A549 (cell line): Measurements from ENCODE around the gene EXOSC1. TPM values are rescaled to one million over a fixed set of nuclear protein-coding genes. Genes with fewer than 3 reads are reported as not detected.

Experiments
- ATAC-seq, 2 experiments: fragments of 200-7000 bp in 1 of 2; fragments of >200 bp in 1 of 2; cut with Nextera tagmentation in 1 of 2; cut with Tn5 transposase in 1 of 2; 3 replicates each; pipeline versions ENCODE4 v1.8.0 to v1.9.1; 2018 to 2020; ENCODE audit warnings: mild to moderate bottlenecking in 1 of 2, moderate library complexity in 1 of 2
- CTCF ChIA-PET: fragments of 300-600 bp; sonication (Branson Sonifier 250); formaldehyde crosslinking; extraction: SDS; loops from one replicate; lab custom pipeline; 2021; ENCODE audit warnings: antibody characterized with exemption, inconsistent platforms; lab: Yijun Ruan, JAX
- POLR2A ChIA-PET: fragments of 350-600 bp; formaldehyde crosslinking; extraction: SDS; loops from one replicate; lab custom pipeline; 2021; ENCODE audit warnings: antibody characterized with exemption, inconsistent platforms; lab: Yijun Ruan, JAX
- DNase-seq, 2 experiments: peaks; one replicate each; pipeline versions ENCODE4 v3.0.0 to v3.0.0-alpha.2; 2011 to 2016; ENCODE audit warnings: low read depth in 1 of 2, low spot score in 1 of 2
- FAIRE-seq: peaks from 2 replicates; lab custom pipeline; 2011; peaks lifted over from hg19 to GRCh38; lab: Jason Lieb, UNC
- H3K27ac ChIP-seq, 2 experiments: fragments of >200 bp; sonication (Bioruptor Twin); formaldehyde crosslinking; 3 replicates each; pipeline ENCODE4 v1.5.1; 2016 to 2017
- H3K4me1 ChIP-seq: fragments of >200 bp; sonication (Bioruptor Twin); formaldehyde crosslinking; 3 replicates; pipeline ENCODE4 v1.6.1; 2016
- H3K4me2 ChIP-seq: fragments of >200 bp; sonication (Bioruptor Twin); formaldehyde crosslinking; 3 replicates; pipeline ENCODE4 v1.6.1; 2016
- H3K4me3 ChIP-seq: fragments of >200 bp; sonication (Bioruptor Twin); formaldehyde crosslinking; 3 replicates; pipeline ENCODE4 v1.5.1; 2016
- H3K9me3 ChIP-seq: fragments of >200 bp; sonication (Bioruptor Twin); formaldehyde crosslinking; 3 replicates; pipeline ENCODE4 v1.6.1; 2016
- BCL3 ChIP-seq: fragments of >200 bp; sonication (Bioruptor Twin); formaldehyde crosslinking; IDR thresholded peaks from 3 replicates; pipeline ENCODE4 v1.6.1; 2016
- CBX2 ChIP-seq: fragments of 200-600 bp; sonication (generic); IDR thresholded peaks from 2 replicates; pipeline ENCODE4 v1.6.1; 2016; ENCODE audit warnings: low read depth, mild to moderate bottlenecking, borderline replicate concordance
- CHD2 ChIP-seq: fragments of 150-350 bp; IDR thresholded peaks from 2 replicates; pipeline ENCODE4 v1.6.1; 2014; ENCODE audit warnings: low read length; ENCODE audit not compliant: partially characterized antibody
- CTCF ChIP-seq: fragments of >200 bp; sonication (Bioruptor Twin); formaldehyde crosslinking; IDR thresholded peaks from 3 replicates; pipeline ENCODE4 v1.5.1; 2016
- E2F6 ChIP-seq: IDR thresholded peaks from 2 replicates; pipeline ENCODE4 v1.6.1; 2012; ENCODE audit warnings: low read depth, borderline replicate concordance
- ELK1 ChIP-seq: fragments of 150-350 bp; IDR thresholded peaks from 2 replicates; pipeline ENCODE4 v1.6.1; 2014; ENCODE audit warnings: low read depth, mild to moderate bottlenecking, low read length
- EP300 ChIP-seq, 2 experiments: fragments of >200 bp; sonication (Bioruptor Twin); formaldehyde crosslinking; IDR thresholded peaks; 2 replicates in 1 of 2; 3 replicates in 1 of 2; pipeline ENCODE4 v1.6.1; 2016 to 2017
- GATA3 ChIP-seq: IDR thresholded peaks from 2 replicates; pipeline ENCODE4 v1.6.1; 2012; ENCODE audit warnings: borderline replicate concordance
- HEYL ChIP-seq: fragments of 250-450 bp; sonication (Bioruptor Pico); IDR thresholded peaks from 2 replicates; pipeline ENCODE4 v1.8.0; 2021; ENCODE audit warnings: mild to moderate bottlenecking, moderate library complexity
- HMGXB4 ChIP-seq: fragments of 250-450 bp; sonication (Bioruptor Pico); IDR thresholded peaks from 2 replicates; pipeline ENCODE4 v1.5.0; 2021; ENCODE audit warnings: mild to moderate bottlenecking, moderate library complexity, borderline replicate concordance
- HOXA7 ChIP-seq: fragments of 250-450 bp; sonication (Bioruptor Pico); IDR thresholded peaks from 2 replicates; pipeline ENCODE4 v1.5.0; 2020; ENCODE audit warnings: mild to moderate bottlenecking, moderate library complexity
- HOXB5 ChIP-seq: fragments of 250-450 bp; sonication (Bioruptor Pico); IDR thresholded peaks from 2 replicates; pipeline ENCODE4 v1.5.0; 2020; ENCODE audit warnings: mild to moderate bottlenecking, moderate library complexity
- JUN ChIP-seq, 2 experiments: fragments of >200 bp; sonication (Bioruptor Twin); formaldehyde crosslinking; IDR thresholded peaks; 2 replicates in 1 of 2; 3 replicates in 1 of 2; pipeline ENCODE4 v1.6.1; 2016 to 2017
- JUNB ChIP-seq: fragments of >200 bp; sonication (Bioruptor Twin); formaldehyde crosslinking; IDR thresholded peaks from 2 replicates; pipeline ENCODE4 v1.6.1; 2016
- KDM5A ChIP-seq: fragments of 200-600 bp; sonication (generic); IDR thresholded peaks from 2 replicates; pipeline ENCODE4 v1.6.1; 2016; ENCODE audit warnings: antibody characterized with exemption, mild to moderate bottlenecking
- MAFK ChIP-seq: fragments of 450-650 bp; IDR thresholded peaks from 2 replicates; pipeline ENCODE4 v1.6.1; 2014; ENCODE audit not compliant: partially characterized antibody
- MAX ChIP-seq: IDR thresholded peaks from 2 replicates; pipeline ENCODE4 v1.6.1; 2012
- MAZ ChIP-seq: fragments of 150-350 bp; IDR thresholded peaks from 2 replicates; pipeline ENCODE4 v1.6.1; 2014; ENCODE audit warnings: antibody characterized with exemption, low read depth, low read length, borderline replicate concordance
- NFE2L2 ChIP-seq: fragments of 150-350 bp; conservative IDR thresholded peaks from 2 replicates; pipeline ENCODE4 v1.6.1; 2014; ENCODE audit warnings: low read length
- PHF8 ChIP-seq: fragments of 200-600 bp; sonication (generic); IDR thresholded peaks from 2 replicates; pipeline ENCODE4 v1.6.1; 2016; ENCODE audit warnings: low read depth, mild to moderate bottlenecking, antibody characterized with exemption, moderate library complexity, borderline replicate concordance
- POLR2A ChIP-seq: IDR thresholded peaks from 2 replicates; pipeline ENCODE4 v1.6.1; 2012; ENCODE audit warnings: mild to moderate bottlenecking, low read length
- POLR2AphosphoS2 ChIP-seq: conservative IDR thresholded peaks from 2 replicates; pipeline ENCODE4 v1.6.1; 2012; ENCODE audit warnings: low read length, improper control_type of control experiment, inconsistent platforms
- RAD21 ChIP-seq, 2 experiments: fragments of >200 bp in 1 of 2; sonication (Bioruptor Twin) in 1 of 2; formaldehyde crosslinking in 1 of 2; IDR thresholded peaks in 1 of 2; conservative IDR thresholded peaks in 1 of 2; 2 replicates in 1 of 2; 3 replicates in 1 of 2; pipeline ENCODE4 v1.6.1; 2012 to 2018; ENCODE audit warnings: inconsistent platforms in 1 of 2
- RCOR1 ChIP-seq: fragments of 150-350 bp; IDR thresholded peaks from 2 replicates; pipeline ENCODE4 v1.6.1; 2014; ENCODE audit warnings: antibody characterized with exemption, low read length, low read depth
- RFX5 ChIP-seq: fragments of 450-650 bp; IDR thresholded peaks from 2 replicates; pipeline ENCODE4 v1.7.1; 2014; ENCODE audit warnings: antibody characterized with exemption, mild to moderate bottlenecking, moderate library complexity
- SMC3 ChIP-seq: fragments of >200 bp; sonication (Bioruptor Twin); formaldehyde crosslinking; IDR thresholded peaks from 3 replicates; pipeline ENCODE4 v1.6.1; 2018; ENCODE audit warnings: inconsistent platforms
- SREBF2 ChIP-seq: fragments of 450-650 bp; IDR thresholded peaks from 2 replicates; pipeline ENCODE4 v1.6.1; 2014; ENCODE audit warnings: mild to moderate bottlenecking, moderate library complexity
- TFCP2L1 ChIP-seq: fragments of 250-450 bp; sonication (Bioruptor Pico); IDR thresholded peaks from 2 replicates; pipeline ENCODE4 v1.5.0; 2021; ENCODE audit warnings: mild to moderate bottlenecking
- TP53 ChIP-seq: fragments of 250-450 bp; sonication (Bioruptor Pico); IDR thresholded peaks from 2 replicates; pipeline ENCODE4 v1.5.0; 2021; ENCODE audit warnings: mild to moderate bottlenecking, moderate library complexity
- ZFP36 ChIP-seq: fragments of 450-650 bp; IDR thresholded peaks from 2 replicates; pipeline ENCODE4 v1.6.1; 2014; ENCODE audit warnings: borderline replicate concordance; ENCODE audit not compliant: partially characterized antibody
- ZNF302 ChIP-seq: fragments of 250-450 bp; sonication (Bioruptor Pico); IDR thresholded peaks from 2 replicates; pipeline ENCODE4 v1.9.0; 2021; ENCODE audit warnings: inconsistent platforms, mild to moderate bottlenecking, moderate library complexity
- WGBS: methylation state at CpG from one replicate; pipeline ENCODE4 v1.1.6; 2017; ENCODE audit errors: missing lambda C conversion rate; 5-methylcytosine and 5-hydroxymethylcytosine counted together
- polyA plus RNA-seq, 4 experiments: library from polyadenylated mRNA; depleted of rRNA in 3 of 4; stranded (reverse); fragments of >200 nt; fragmentation: RNase III in 1 of 4; extraction: RNeasy Plus Mini Kit Qiagen cat#74134 plus additional on column Dnase treatment in 1 of 4; gene quantifications; 2 replicates in 3 of 4; 3 replicates in 1 of 4; pipeline ENCODE4 v1.2.3, GENCODE V29; 2011 to 2017

EXOSC1 gene
- polyA plus RNA-seq, 2 of the 4 experiments (the other 2 are of a cell fraction): 54.8 to 64.0 TPM

GRCh38 chr10:97459111-97459510 lies 13.3 kb upstream of the EXOSC1 start:
- WGBS: 97% methylated on average over 7 of the region's 7 CpGs
- CTCF ChIA-PET: interaction anchor here (1.1 to 12.9 kb wide), 7 partner anchors 9 to 156 kb away, joined by 3 to 218 read pairs (median 4); no protein-coding TSS in a partner anchor
- ATAC-seq: no peak
- POLR2A ChIA-PET: no interaction called here
- Histone ChIP-seq H3K9me3 (no peaks in the 10 kb centered on the region), H3K4me2 (no peak overlapping the region), H3K27ac (no peak overlapping the region), H3K4me1 (peaks cover 4% of the 10 kb centered on the region; the same call in 2 of the 3 replicates), H3K4me3 (no peak overlapping the region)
- TF ChIP-seq TFCP2L1 (CRISPR knock-in tag): no peak
- no peak for TF ChIP-seq POLR2A
- TF ChIP-seq HOXA7: no peak
- TF ChIP-seq GATA3: no peak
- no peak for TF ChIP-seq HMGXB4 (CRISPR knock-in tag)
- TF ChIP-seq CTCF: no peak
- TF ChIP-seq RFX5: no peak
- no peak for TF ChIP-seq ZNF302 (CRISPR knock-in tag)
- TF ChIP-seq NFE2L2: no peak
- no peak for TF ChIP-seq MAZ
- no peak for TF ChIP-seq RCOR1
- no peak for TF ChIP-seq BCL3
- TF ChIP-seq JUN (IDR thresholded peaks at IDR 0.05): no peak
- TF ChIP-seq JUNB: no peak
- TF ChIP-seq MAX: no peak
- TF ChIP-seq SREBF2: no peak
- TF ChIP-seq POLR2AphosphoS2: no peak
- TF ChIP-seq ZFP36: no peak
- TF ChIP-seq HEYL: no peak
- TF ChIP-seq EP300 (IDR thresholded peaks at IDR 0.05): no peak
- FAIRE-seq: no peak
- no peak for DNase-seq

GRCh38 chr10:97456686-97457065 lies 10.9 kb upstream of the EXOSC1 start:
- ChIA-PET POLR2A (no interaction called here), CTCF (interaction anchor here (0.7 to 12.9 kb wide), 6 partner anchors 12 to 178 kb away, joined by 3 to 218 read pairs (median 5); no protein-coding TSS in a partner anchor)
- 92% methylated on average over 3 of the region's 3 CpGs for WGBS
- no peak overlapping the region for H3K27ac ChIP-seq
- ATAC-seq: no peak
- TF ChIP-seq ZNF302 (CRISPR knock-in tag): no peak
- no peak for TF ChIP-seq HOXB5 (CRISPR knock-in tag)
- no peak for TF ChIP-seq TP53 (CRISPR knock-in tag)
- TF ChIP-seq JUNB: no peak
- TF ChIP-seq KDM5A: no peak
- no peak for TF ChIP-seq MAX
- no peak for TF ChIP-seq CHD2
- TF ChIP-seq PHF8: no peak
- no peak for TF ChIP-seq BCL3
- TF ChIP-seq RAD21 (conservative IDR thresholded peaks at IDR 0.05 in 1 of 2, IDR thresholded peaks at IDR 0.05 in 1 of 2): no peak
- TF ChIP-seq ELK1: no peak
- no peak for TF ChIP-seq SMC3
- TF ChIP-seq MAFK: no peak
- no peak for TF ChIP-seq MAZ
- TF ChIP-seq CBX2: no peak
- TF ChIP-seq EP300 (IDR thresholded peaks at IDR 0.05): no peak
- TF ChIP-seq E2F6: no peak
- no peaks in the 10 kb centered on the region for H3K9me3 ChIP-seq
- no peak for FAIRE-seq
- no peak for DNase-seq
- no peak overlapping the region for H3K4me2 ChIP-seq
- no peak overlapping the region for H3K4me3 ChIP-seq
- no peaks in the 10 kb centered on the region for H3K4me1 ChIP-seq
